IMR-90 (cell line): ENCODE measurements around the gene NTM. TPM values are rescaled to one million over a fixed set of nuclear protein-coding genes. Genes with fewer than 3 reads are reported as not detected.

ENCODE experiments used
- ATAC-seq: fragments of 200-7000 bp; cut with Tn5 transposase; 2 replicates; pipeline ENCODE4 v1.9.1; 2020; ENCODE audit warnings: low read depth, mild to moderate bottlenecking, moderate library complexity
- BruUV-seq: library from RNA; stranded (reverse); fragments of 400-500 nt; replicated peaks from 2 replicates; lab custom pipeline; 2021; lab: Mats Ljungman, UMichigan
- CTCF ChIA-PET: fragments of 300-600 bp; formaldehyde crosslinking; extraction: SDS; loops from one replicate; lab custom pipeline; 2021; ENCODE audit warnings: antibody characterized with exemption; lab: Yijun Ruan, JAX
- POLR2A ChIA-PET: fragments of 300-600 bp; sonication (Branson Sonifier 250); formaldehyde crosslinking; loops from one replicate; lab custom pipeline; 2022; ENCODE audit warnings: antibody characterized with exemption; ENCODE audit not compliant: unreplicated experiment; lab: Charles Lee
- DNase-seq: peaks from one replicate; pipeline ENCODE4 v3.0.0; 2013
- H2AFZ ChIP-seq: replicated peaks from 2 replicates; pipeline ENCODE3; 2013; ENCODE audit warnings: low read length, mild to moderate bottlenecking; ENCODE audit not compliant: poor library complexity
- H2AK5ac ChIP-seq: 2 replicates; pipeline ENCODE4 v1.6.1; 2013; ENCODE audit warnings: low read depth, low read length, inconsistent platforms
- H2AK9ac ChIP-seq: replicated peaks from 2 replicates; pipeline ENCODE3; 2013; ENCODE audit warnings: mild to moderate bottlenecking, low read depth, low read length, moderate library complexity; ENCODE audit not compliant: poor library complexity
- H2BK120ac ChIP-seq: 2 replicates; pipeline ENCODE4 v1.6.1; 2013; ENCODE audit warnings: low read depth, low read length, inconsistent platforms
- H2BK15ac ChIP-seq: 3 replicates; pipeline ENCODE4 v1.6.1; 2013; ENCODE audit warnings: low read depth, low read length, inconsistent platforms
- H2BK20ac ChIP-seq: 2 replicates; pipeline ENCODE4 v1.6.1; 2013; ENCODE audit warnings: low read depth, mild to moderate bottlenecking, inconsistent platforms, low read length, moderate library complexity
- H2BK5ac ChIP-seq: 2 replicates; pipeline ENCODE4 v1.6.1; 2013; ENCODE audit warnings: mild to moderate bottlenecking, low read depth, low read length, inconsistent platforms; ENCODE audit not compliant: poor library complexity, severe bottlenecking
- H3K14ac ChIP-seq: replicated peaks from 2 replicates; pipeline ENCODE4 v1.6.1; 2013; ENCODE audit warnings: low read depth, low read length, inconsistent platforms
- H3K18ac ChIP-seq: 2 replicates; pipeline ENCODE4 v1.6.1; 2013; ENCODE audit warnings: low read depth, low read length, control low read depth
- H3K23ac ChIP-seq: 2 replicates; pipeline ENCODE4 v1.6.1; 2013; ENCODE audit warnings: low read depth, low read length, inconsistent platforms
- H3K27ac ChIP-seq: 2 replicates; pipeline ENCODE4 v1.5.1; 2013; ENCODE audit warnings: mild to moderate bottlenecking, control low read depth, low read length; ENCODE audit not compliant: insufficient read depth
- H3K27me3 ChIP-seq: 2 replicates; pipeline ENCODE4 v1.6.1; 2013; ENCODE audit warnings: low read length; ENCODE audit not compliant: control insufficient read depth, insufficient read depth
- H3K36me3 ChIP-seq: 2 replicates; pipeline ENCODE4 v1.6.1; 2013; ENCODE audit warnings: low read length, mixed read lengths; ENCODE audit not compliant: control insufficient read depth, insufficient read depth
- H3K4ac ChIP-seq: 2 replicates; pipeline ENCODE4 v1.6.1; 2013; ENCODE audit warnings: low read depth, low read length, inconsistent platforms
- H3K4me1 ChIP-seq: 2 replicates; pipeline ENCODE4 v1.6.1; 2013; ENCODE audit warnings: low read length, mixed read lengths; ENCODE audit not compliant: control insufficient read depth, insufficient read depth
- H3K4me2 ChIP-seq: 2 replicates; pipeline ENCODE4 v1.6.1; 2013; ENCODE audit warnings: low read depth, mild to moderate bottlenecking, control low read depth, low read length, moderate library complexity
- H3K4me3 ChIP-seq: 2 replicates; pipeline ENCODE4 v1.5.1; 2013; ENCODE audit warnings: low read depth, mild to moderate bottlenecking, control low read depth, low read length, moderate library complexity; ENCODE audit not compliant: insufficient read depth
- H3K56ac ChIP-seq: 2 replicates; pipeline ENCODE4 v1.6.1; 2013; ENCODE audit warnings: low read length, inconsistent platforms; ENCODE audit not compliant: insufficient read depth; ENCODE audit errors: extremely low read depth
- H3K79me1 ChIP-seq, 2 experiments: 2 replicates each; pipeline ENCODE4 v1.6.1; 2013; ENCODE audit warnings: low read length in 2 of 2, inconsistent platforms in 1 of 2, low read depth in 1 of 2
- H3K9ac ChIP-seq: 2 replicates; pipeline ENCODE4 v1.6.1; 2013; ENCODE audit warnings: low read depth, low read length, control low read depth
- H3K9me1 ChIP-seq: 2 replicates; pipeline ENCODE4 v1.6.1; 2013; ENCODE audit warnings: low read length, inconsistent platforms; ENCODE audit not compliant: insufficient read depth
- H3K9me3 ChIP-seq: 2 replicates; pipeline ENCODE4 v1.6.1; 2013; ENCODE audit warnings: low read length; ENCODE audit not compliant: control insufficient read depth, insufficient read depth
- H4K20me1 ChIP-seq: 2 replicates; pipeline ENCODE4 v1.6.1; 2013; ENCODE audit warnings: low read length, inconsistent platforms; ENCODE audit not compliant: insufficient read depth
- H4K5ac ChIP-seq: 2 replicates; pipeline ENCODE4 v1.6.1; 2013; ENCODE audit warnings: mild to moderate bottlenecking, low read depth, low read length, control low read depth
- H4K8ac ChIP-seq, 2 experiments: 2 replicates each; pipeline ENCODE4 v1.6.1; 2013; ENCODE audit warnings: low read depth in 2 of 2, low read length in 2 of 2, control low read depth in 1 of 2, inconsistent platforms in 1 of 2
- H4K91ac ChIP-seq: 2 replicates; pipeline ENCODE4 v1.6.1; 2013; ENCODE audit warnings: low read depth, low read length, inconsistent platforms; ENCODE audit not compliant: insufficient read depth
- BHLHE40 ChIP-seq: fragments of 150-350 bp; IDR thresholded peaks from 2 replicates; pipeline ENCODE4 v1.6.1; 2016; ENCODE audit warnings: mild to moderate bottlenecking, low read depth, low read length
- CEBPB ChIP-seq: IDR thresholded peaks from 2 replicates; pipeline ENCODE4 v1.6.1; 2012; ENCODE audit warnings: low read depth, low read length, improper control_type of control experiment
- CTCF ChIP-seq: conservative IDR thresholded peaks from 2 replicates; pipeline ENCODE4 v1.5.1; 2012; ENCODE audit warnings: mild to moderate bottlenecking, low read depth, low read length, improper control_type of control experiment
- ELK1 ChIP-seq: fragments of 150-350 bp; IDR thresholded peaks from 2 replicates; pipeline ENCODE4 v1.6.1; 2016; ENCODE audit warnings: low read depth, mild to moderate bottlenecking, low read length, moderate library complexity, borderline replicate concordance
- FOS ChIP-seq: fragments of 150-350 bp; IDR thresholded peaks from 2 replicates; pipeline ENCODE4 v1.6.1; 2016; ENCODE audit warnings: low read depth, low read length
- MAFK ChIP-seq: IDR thresholded peaks from 2 replicates; pipeline ENCODE4 v1.6.1; 2012; ENCODE audit warnings: low read depth, low read length, improper control_type of control experiment
- MXI1 ChIP-seq: IDR thresholded peaks from 2 replicates; pipeline ENCODE4 v1.6.1; 2012; ENCODE audit warnings: low read depth, mild to moderate bottlenecking, low read length, moderate library complexity, borderline replicate concordance
- WGBS, 2 experiments: methylation state at CpG; one replicate each; pipeline versions ENCODE4 v1.1.5 to v1.1.7; 2013; ENCODE audit warnings: missing lambda C conversion rate in 2 of 2; ENCODE audit not compliant: insufficient read length in 1 of 2; ENCODE audit errors: extremely low coverage in 2 of 2; 5-methylcytosine and 5-hydroxymethylcytosine counted together
- dilution Hi-C: fragments of 300-500 bp; cut with HindIII; formaldehyde crosslinking; loops from one replicate; pipeline ENCODE4 v1.14.3; 2018; ENCODE audit warnings: low sequenced_read_pairs; ENCODE audit not compliant: unreplicated experiment
- in situ Hi-C: fragments of 300-500 bp; cut with MboI; formaldehyde crosslinking; loops from 3 replicates; pipeline ENCODE4 v1.14.3; 2019; ENCODE audit warnings: low sequenced_read_pairs, inconsistent platforms, mixed read lengths
- intact Hi-C: fragments of 100-400 bp; cut with micrococcal nuclease; formaldehyde crosslinking; loops from 2 replicates; pipeline ENCODE4 v1.10.0; 2022
- polyA plus RNA-seq, 3 experiments: library from polyadenylated mRNA; depleted of rRNA; stranded (reverse); fragments of >200 nt; gene quantifications; 2 replicates each; pipeline ENCODE4 v1.2.3, GENCODE V29; 2012; ENCODE audit warnings: low replicate concordance in 1 of 3
- total RNA-seq: library from RNA; depleted of rRNA; stranded (reverse); fragments of >200 nt; gene quantifications from 2 replicates; pipeline ENCODE4 v1.2.3, GENCODE V29; 2012

Gene NTM
- total and polyA plus RNA-seq, 2 of the 4 experiments (the other 2 are of a cell fraction) = 19.5 to 25.5 TPM

GRCh38 chr11:132154781-132155180 is 784.4 kb downstream of the NTM start:
- Histone ChIP-seq H4K8ac (no peak overlapping the region), H2AFZ (no peak overlapping the region), H3K4me3 (no peak overlapping the region), H2BK120ac (no peak overlapping the region), H2BK15ac (no peak overlapping the region), H3K9me1 (no peaks in the 10 kb centered on the region), H3K36me3 (no peaks in the 10 kb centered on the region), H3K27me3 (no peaks in the 10 kb centered on the region), H3K27ac (no peak overlapping the region), H3K9me3 (no peaks in the 10 kb centered on the region), H4K91ac (no peak overlapping the region), H4K5ac (no peak overlapping the region), H3K4me1 (peaks cover 3% of the 10 kb centered on the region; the same call in 1 of the 2 replicates), H2BK5ac (no peak overlapping the region), H3K18ac (no peak overlapping the region), H3K4me2 (no peak overlapping the region), H3K56ac (no peak overlapping the region), H3K79me1 (no peaks in the 10 kb centered on the region; a peak in 1 of 4 replicates), H3K23ac (no peak overlapping the region), H3K14ac (no peak overlapping the region), H3K4ac (no peak overlapping the region), H2BK20ac (no peak overlapping the region), H3K9ac (no peak overlapping the region), H2AK9ac (no peak overlapping the region), H4K20me1 (no peaks in the 10 kb centered on the region), H2AK5ac (no peak overlapping the region)
- WGBS, 2 experiments = no CpG with 5 or more reads among the region's 4 CpGs
- ATAC-seq (no peak), DNase-seq (no peak)
- ChIA-PET POLR2A (no interaction called here), CTCF (no interaction called here)
- TF ChIP-seq ELK1 (no peak), BHLHE40 (no peak), FOS (no peak), CTCF (no peak), CEBPB (no peak), MXI1 (no peak), MAFK (no peak)
- BruUV-seq = no TSS peak
- in situ Hi-C loops = no loop called here
- dilution Hi-C loops = no loop called here
- intact Hi-C loops = no loop called here
